Renal cortex interstitium (tissue), 11 donors: ENCODE results near the gene ICE2. TPM values are rescaled to one million over a fixed set of nuclear protein-coding genes. Genes with fewer than 3 reads are reported as not detected.
A peak's percentile ranks its signal among the peaks of the same experiment; 100 is the strongest.

Source experiments
- DNase-seq, 11 donors: peaks; one replicate each; pipeline ENCODE4 v3.0.0-alpha.2; 2013; ENCODE audit warnings: low read depth in 9 of 11, low spot score in 4 of 11; ENCODE audit errors: extremely low read depth in 1 of 11
- polyA plus RNA-seq, 3 donors: library from polyadenylated mRNA; unstranded; fragments of 120-200 nt; gene quantifications; one replicate each; pipeline ENCODE4 v1.2.1, GENCODE V29; 2013; ENCODE audit not compliant: insufficient read length in 3 of 3

ICE2 gene
- polyA plus RNA-seq, 3 donors, result 74.0 to 90.4 (median 88.2) TPM

DNA sequence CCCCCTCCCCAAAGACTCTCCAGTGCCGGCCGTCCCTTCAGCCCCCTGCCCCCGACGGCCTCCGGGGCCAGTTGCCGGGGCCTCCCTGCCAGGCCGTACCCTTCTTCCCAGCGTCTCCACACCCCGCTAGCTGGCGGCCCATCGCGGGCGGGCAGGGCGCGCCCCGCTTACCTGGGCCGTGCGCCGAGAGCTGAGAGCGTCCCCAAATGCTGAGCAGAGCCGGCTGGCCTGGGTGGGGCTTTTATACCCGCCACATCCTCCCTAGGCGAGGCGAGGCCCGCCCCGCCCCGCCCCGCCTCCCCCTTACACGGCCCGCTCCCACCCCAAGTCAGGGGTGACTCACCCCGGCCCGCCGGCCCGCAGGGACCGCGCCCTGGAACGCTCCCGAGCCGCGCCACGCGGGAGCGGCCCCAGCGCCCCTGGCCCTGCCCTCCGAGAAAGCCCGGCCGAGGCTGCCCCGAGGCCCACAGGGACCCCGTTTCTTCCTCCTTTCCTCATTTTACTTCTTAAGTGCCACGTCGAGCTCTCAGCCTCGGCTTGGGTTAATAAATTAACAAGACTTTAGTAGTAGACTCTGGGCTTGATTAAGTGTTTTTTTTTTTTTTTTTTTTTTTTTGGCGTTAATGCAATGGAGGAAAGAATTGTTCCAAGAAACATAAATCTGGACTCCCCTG is 81.0 kb downstream of the ICE2 start, which contains the start of gene ANXA2:
TSS of gene ANXA2 (minus strand) at position 215 of the 674 bp plus-strand sequence. CDS start 11,911 bp downstream, outside the sequence.
- DNase-seq, result peak in 5 of 11 donors; percentile 45 to 66 (median 63)

GRCh38 chr15:60396958-60397771 is 81.8 kb downstream of the ICE2 start:
- DNase-seq, result peak in 1 of 11 donors; percentile 60

DNA sequence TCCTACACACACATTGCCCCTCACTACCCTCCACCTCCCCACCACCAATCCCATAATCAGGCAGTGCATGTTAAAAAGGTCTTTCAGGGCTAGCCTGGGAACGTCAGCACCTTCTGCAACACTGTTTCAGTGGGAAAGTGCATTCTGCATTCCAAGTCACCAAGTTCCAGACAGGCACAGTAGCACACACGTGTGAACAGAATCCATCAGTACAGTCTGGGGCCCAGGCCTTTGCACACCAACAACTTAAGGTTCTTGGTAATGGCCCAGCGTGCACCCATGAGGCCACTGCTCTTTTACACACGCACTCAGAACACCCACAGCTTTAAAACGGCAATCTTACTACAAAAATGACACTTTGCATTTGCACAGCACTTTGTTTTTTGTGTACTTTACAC is 82.4 kb downstream of the ICE2 start:
- DNase-seq, result no peak

DNA sequence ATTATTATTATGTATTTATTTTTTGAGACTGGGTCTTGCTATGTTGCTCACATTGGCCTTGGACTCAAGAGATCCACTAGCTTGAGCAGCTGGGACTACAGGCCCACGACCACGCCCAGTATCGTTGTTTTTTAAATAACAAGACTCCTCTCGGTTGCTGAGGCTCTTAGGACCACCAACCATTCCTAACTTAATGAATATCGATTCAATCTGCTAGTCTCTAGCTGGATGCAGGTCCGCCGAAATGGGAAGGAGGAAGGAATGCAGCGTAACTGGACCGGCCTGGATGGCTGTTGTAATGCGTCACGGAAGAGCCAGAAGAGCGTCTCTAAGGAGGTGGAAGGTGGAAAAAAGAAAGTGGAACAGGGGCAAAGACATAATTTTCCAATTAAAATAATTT is 82.8 kb downstream of the ICE2 start:
- DNase-seq, result no peak

DNA sequence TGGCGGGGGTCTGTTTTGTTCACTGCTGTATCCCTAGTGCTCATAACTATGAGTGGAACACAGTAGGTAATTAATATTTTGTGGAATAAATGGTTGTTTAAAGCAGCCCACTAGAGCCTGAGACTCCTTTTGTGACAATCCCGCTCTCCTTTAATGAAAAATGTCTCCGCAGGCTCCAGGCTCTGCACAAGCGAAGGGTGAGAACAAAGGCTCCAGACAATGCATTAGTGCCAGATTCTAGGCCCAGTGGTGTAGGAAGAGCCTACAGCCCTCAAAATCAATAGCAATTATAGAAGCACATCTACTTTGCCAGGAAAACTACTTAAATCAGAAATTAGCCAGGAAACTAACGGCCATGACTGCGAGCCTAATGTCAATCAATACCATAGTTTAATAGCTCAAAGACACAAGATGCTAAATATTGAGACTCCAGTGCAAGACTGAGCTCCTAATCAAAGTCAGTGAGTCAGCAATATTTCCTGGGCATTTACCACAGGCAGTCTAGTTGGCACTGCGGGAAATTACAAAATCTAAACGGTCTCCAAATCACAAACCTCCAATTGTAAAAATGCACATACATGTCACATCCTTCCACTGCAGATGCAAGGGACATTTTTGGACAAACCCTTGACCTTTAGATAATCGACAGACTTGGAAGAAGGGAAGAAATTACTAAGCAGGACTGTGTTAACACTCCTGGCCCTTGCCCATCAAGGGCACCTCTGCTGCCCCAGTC is 83.5 kb downstream of the ICE2 start:
- no peak for DNase-seq

- no peak for DNase-seq
Measured at GRCh38 chr15:60394689-60395097, 84.2 kb downstream of the ICE2 start.

- peak in 6 of 11 donors; percentile 70 to 81 (median 74) for DNase-seq
Measured at GRCh38 chr15:60392986-60393790, 85.8 kb downstream of the ICE2 start.

- peak in 1 of 11 donors; percentile 60 for DNase-seq
Measured at GRCh38 chr15:60392601-60392985, 86.3 kb downstream of the ICE2 start.

GRCh38 chr15:60391722-60392315 is 87.1 kb downstream of the ICE2 start:
- no peak for DNase-seq

- DNase-seq, result no peak
Measured at GRCh38 chr15:60390871-60391501, 88.0 kb downstream of the ICE2 start.

- DNase-seq, result no peak
Measured at GRCh38 chr15:60390231-60390630, 88.7 kb downstream of the ICE2 start.

- no peak for DNase-seq
Measured at GRCh38 chr15:60389261-60390077, 89.5 kb downstream of the ICE2 start.

- DNase-seq, result no peak
Measured at GRCh38 chr15:60387321-60387720, 91.6 kb downstream of the ICE2 start.

- no peak for DNase-seq
Measured at GRCh38 chr15:60386615-60387014, 92.3 kb downstream of the ICE2 start.

DNA sequence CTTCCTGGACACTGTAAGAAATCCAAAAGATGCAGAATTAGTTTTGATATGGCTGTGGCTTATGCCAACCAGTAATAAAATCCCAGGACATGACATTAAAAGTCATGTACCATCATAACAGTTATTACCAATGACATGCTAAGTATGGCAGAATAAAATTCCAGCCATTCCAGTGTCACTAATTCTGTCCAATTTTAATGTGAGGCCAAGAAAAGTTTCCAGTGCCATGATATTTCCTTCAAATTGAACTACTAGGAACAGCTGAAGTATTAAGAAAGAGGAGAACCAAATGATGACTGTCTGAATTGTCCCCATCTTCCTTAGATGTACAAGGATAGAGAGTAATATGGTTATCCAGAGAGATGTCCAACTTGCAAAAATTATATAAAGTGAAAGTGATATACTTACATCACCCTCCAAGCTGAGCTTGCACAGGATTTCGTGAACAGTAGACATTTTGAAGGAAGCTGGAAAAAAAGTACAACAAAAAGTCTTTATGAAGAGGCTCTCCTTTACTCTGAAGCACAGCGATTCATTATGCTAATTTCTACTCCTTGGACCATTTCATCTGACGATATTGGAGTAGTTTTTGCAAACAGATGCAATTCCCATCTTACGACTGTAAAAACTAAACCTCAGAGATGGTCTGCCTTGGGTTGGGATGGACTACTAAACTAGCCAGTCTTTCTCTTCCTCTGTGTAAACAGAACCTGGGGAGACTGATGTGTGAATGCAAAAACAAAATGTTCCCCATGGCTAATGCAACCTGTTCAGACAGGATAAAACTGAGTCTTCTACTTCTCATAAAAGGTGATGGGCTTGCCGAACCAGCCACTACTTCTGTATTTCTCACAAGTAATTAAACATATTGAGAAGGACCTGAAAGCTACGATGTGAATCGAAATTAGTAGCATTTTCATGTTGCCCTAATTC is 93.1 kb downstream of the ICE2 start:
- DNase-seq, result no peak

- DNase-seq, result no peak
Measured at GRCh38 chr15:60384526-60385126, 94.3 kb downstream of the ICE2 start.
